Measurements from ENCODE around the gene EFNB2. TPM values are rescaled to one million over a fixed set of nuclear protein-coding genes. Genes with fewer than 3 reads are reported as not detected.

Gene EFNB2
- total RNA-seq, result 10 to 100 TPM; 27.2 to 45.2 TPM

- H3K4me1 ChIP-seq (ENCODE audit: control insufficient read depth in 1 of 2, low read depth in 2 of 2), result peaks cover 0 to 7% of the 10 kb centered on the region in 2 donors
- ATAC-seq (ENCODE audit: insufficient number of reproducible peaks, low FRiP score, low read depth) (peak; percentile 59), DNase-seq (ENCODE audit: low spot score) (no peak)
- no peaks in the 10 kb centered on the region for H3K9me3 ChIP-seq
- TF ChIP-seq CTCF (IDR thresholded peaks at IDR 0.05), result no peak
- H3K36me3 ChIP-seq, result no peaks in the 10 kb centered on the region
- no peaks in the 10 kb centered on the region for H3K27me3 ChIP-seq (replicated peaks; ENCODE audit: insufficient read depth)
- peak within 1 kb of the TSS; percentile 89 for H3K4me3 ChIP-seq
- peak within 1 kb of the TSS; percentile 88 to 91 for H3K27ac ChIP-seq
Measured at GRCh38 chr13:106535552-106536243, at the start of gene EFNB2. TSS of gene EFNB2 (minus strand) at chr13:106535662. CDS start at chr13:106534964, 698 bp downstream.

- TF ChIP-seq CTCF (IDR thresholded peaks at IDR 0.05), result no peak
- no peak overlapping the region for H3K4me3 ChIP-seq
- no peak for DNase-seq (ENCODE audit: low spot score)
- peaks cover 9 to 10% of the 10 kb centered on the region in 2 donors for H3K4me1 ChIP-seq (ENCODE audit: control insufficient read depth in 1 of 2, low read depth in 2 of 2)
- H3K9me3 ChIP-seq, result peaks cover 7% of the 10 kb centered on the region
- ATAC-seq (ENCODE audit: insufficient number of reproducible peaks, low FRiP score, low read depth), result no peak
- H3K27me3 ChIP-seq (replicated peaks; ENCODE audit: insufficient read depth), result no peaks in the 10 kb centered on the region
- no peaks in the 10 kb centered on the region for H3K36me3 ChIP-seq
- no peak overlapping the region for H3K27ac ChIP-seq
Measured at GRCh38 chr13:106581225-106581624, 45.8 kb upstream of the EFNB2 start.

- no peak for DNase-seq (ENCODE audit: low spot score)
- Histone ChIP-seq H3K4me1 (ENCODE audit: control insufficient read depth in 1 of 2, low read depth in 2 of 2) (peaks cover 9 to 14% of the 10 kb centered on the region in 2 donors), H3K9me3 (no peaks in the 10 kb centered on the region), H3K27ac (no peak overlapping the region), H3K27me3 (replicated peaks; ENCODE audit: insufficient read depth) (no peaks in the 10 kb centered on the region), H3K4me3 (no peak overlapping the region), H3K36me3 (no peaks in the 10 kb centered on the region)
- TF ChIP-seq CTCF (IDR thresholded peaks at IDR 0.05), result no peak
- no peak for ATAC-seq (ENCODE audit: insufficient number of reproducible peaks, low FRiP score, low read depth)
Measured at GRCh38 chr13:106575896-106576295, 40.4 kb upstream of the EFNB2 start.

- no peak overlapping the region for H3K27ac ChIP-seq
- H3K27me3 ChIP-seq (replicated peaks; ENCODE audit: insufficient read depth), result no peaks in the 10 kb centered on the region
- TF ChIP-seq CTCF (IDR thresholded peaks at IDR 0.05), result no peak
- H3K9me3 ChIP-seq, result no peaks in the 10 kb centered on the region
- DNase-seq (ENCODE audit: low spot score) (no peak), ATAC-seq (ENCODE audit: insufficient number of reproducible peaks, low FRiP score, low read depth) (no peak)
- H3K4me3 ChIP-seq, result no peak overlapping the region
- no peaks in the 10 kb centered on the region for H3K36me3 ChIP-seq
- H3K4me1 ChIP-seq (ENCODE audit: control insufficient read depth in 1 of 2, low read depth in 2 of 2), result peaks cover 9 to 20% of the 10 kb centered on the region in 2 donors
Measured at GRCh38 chr13:106573868-106574267, 38.4 kb upstream of the EFNB2 start.

- ATAC-seq (ENCODE audit: insufficient number of reproducible peaks, low FRiP score, low read depth), result no peak
- DNase-seq (ENCODE audit: low spot score), result no peak
- H3K27me3 ChIP-seq (replicated peaks; ENCODE audit: insufficient read depth), result no peaks in the 10 kb centered on the region
- H3K4me3 ChIP-seq, result no peak overlapping the region
- H3K4me1 ChIP-seq (ENCODE audit: control insufficient read depth in 1 of 2, low read depth in 2 of 2), result peaks cover 4 to 20% of the 10 kb centered on the region in 2 donors
- TF ChIP-seq CTCF (IDR thresholded peaks at IDR 0.05), result no peak
- no peak overlapping the region for H3K27ac ChIP-seq
- no peaks in the 10 kb centered on the region for H3K9me3 ChIP-seq
- no peaks in the 10 kb centered on the region for H3K36me3 ChIP-seq
Measured at GRCh38 chr13:106573284-106573846, 37.9 kb upstream of the EFNB2 start.

Data from thoracic aorta (tissue), 2 donors.